Panc1 (cell line): Measurements from ENCODE around the gene ZBP1.

ENCODE experiments used
- CTCF ChIP-seq: fragments of 450-650 bp; IDR thresholded peaks from 2 replicates; pipeline ENCODE4 v1.5.1; 2017; ENCODE audit warnings: mild to moderate bottlenecking
- POLR2AphosphoS5 ChIP-seq: IDR thresholded peaks from 2 replicates; pipeline ENCODE4 v1.6.1; 2012; ENCODE audit warnings: mild to moderate bottlenecking, low read depth, low read length, moderate library complexity
- REST ChIP-seq, 2 experiments: IDR thresholded peaks; 2 replicates each; pipeline ENCODE4 v1.6.1; 2011 to 2012; ENCODE audit warnings: low read depth in 2 of 2, control low read depth in 1 of 2, low read length in 1 of 2, mild to moderate bottlenecking in 1 of 2, moderate library complexity in 1 of 2; ENCODE audit not compliant: insufficient read depth in 1 of 2
- SIN3A ChIP-seq: IDR thresholded peaks from 2 replicates; pipeline ENCODE4 v1.6.1; 2012; ENCODE audit warnings: low read depth, mild to moderate bottlenecking, low read length, moderate library complexity, borderline replicate concordance; ENCODE audit not compliant: insufficient read depth

- no peak for TF ChIP-seq CTCF
- TF ChIP-seq POLR2AphosphoS5: no peak
- no peak for TF ChIP-seq SIN3A
- TF ChIP-seq REST (IDR thresholded peaks at IDR 0.05; ENCODE audit: insufficient read depth in 1 of 2, low read depth in 2 of 2, low read length in 1 of 2): no peak
Observed at GRCh38 chr20:57663681-57664451, 43.6 kb upstream of the ZBP1 start.
